Spleen (tissue), 11 donors: Measurements from ENCODE around the gene CDK7. TPM values are rescaled to one million over a fixed set of nuclear protein-coding genes. Genes with fewer than 3 reads are reported as not detected.

Experiments used
- DNase-seq: peaks from one replicate; pipeline ENCODE4 v3.0.0-alpha.2; 2020
- H3K27ac ChIP-seq, 8 donors: fragments of 200-600 bp; sonication (generic) in 7 of 8; 1 replicate in 4 of 8; 2 replicates in 4 of 8; pipeline versions ENCODE4 v1.5.0 to v1.8.0; 2016 to 2021; ENCODE audit warnings: inconsistent platforms in 4 of 8, mild to moderate bottlenecking in 4 of 8, moderate library complexity in 1 of 8
- H3K27me3 ChIP-seq, 7 donors: fragments of 200-600 bp; sonication (generic) in 6 of 7; replicated peaks in 1 of 7; 1 replicate in 4 of 7; 2 replicates in 3 of 7; pipeline versions ENCODE4 v1.5.0 to v1.8.0; 2016 to 2021; ENCODE audit warnings: inconsistent platforms in 3 of 7, mild to moderate bottlenecking in 1 of 7
- H3K36me3 ChIP-seq, 6 donors: fragments of 200-600 bp; sonication (generic) in 5 of 6; 1 replicate in 4 of 6; 2 replicates in 2 of 6; pipeline versions ENCODE4 v1.5.0 to v1.8.0; 2016 to 2021; ENCODE audit warnings: inconsistent platforms in 2 of 6
- H3K4me1 ChIP-seq, 6 donors: fragments of 200-600 bp; sonication (generic) in 5 of 6; 1 replicate in 3 of 6; 2 replicates in 3 of 6; pipeline versions ENCODE4 v1.5.0 to v1.8.0; 2016 to 2021; ENCODE audit warnings: inconsistent platforms in 3 of 6
- H3K4me3 ChIP-seq, 8 donors: fragments of 200-600 bp; sonication (generic) in 7 of 8; 1 replicate in 4 of 8; 2 replicates in 4 of 8; pipeline versions ENCODE4 v1.5.0 to v1.8.0; 2016 to 2021; ENCODE audit warnings: inconsistent platforms in 4 of 8, mild to moderate bottlenecking in 4 of 8, moderate library complexity in 2 of 8
- H3K9me3 ChIP-seq, 8 donors: fragments of 200-600 bp; sonication (generic) in 7 of 8; 1 replicate in 4 of 8; 2 replicates in 4 of 8; pipeline versions ENCODE4 v1.5.0 to v1.8.0; 2016 to 2021; ENCODE audit warnings: inconsistent platforms in 4 of 8
- CTCF ChIP-seq, 11 experiments: fragments of 200-600 bp in 7 of 11; fragments of 450-650 bp in 4 of 11; sonication (generic) in 4 of 11; IDR thresholded peaks in 8 of 11; conservative IDR thresholded peaks in 3 of 11; 1 replicate in 7 of 11; 2 replicates in 4 of 11; pipeline versions ENCODE4 v1.4.0 to v1.8.0; 2016 to 2021; ENCODE audit warnings: antibody characterized with exemption in 11 of 11, inconsistent platforms in 4 of 11, mild to moderate bottlenecking in 1 of 11
- POLR2A ChIP-seq, 3 donors: fragments of 450-650 bp; IDR thresholded peaks; one replicate each; pipeline ENCODE4 v1.5.1; 2017; ENCODE audit warnings: antibody characterized with exemption in 3 of 3, mild to moderate bottlenecking in 1 of 3
- POLR2AphosphoS5 ChIP-seq, 3 donors: sonication (generic); formaldehyde crosslinking; IDR thresholded peaks; one replicate each; pipeline ENCODE4 v1.5.1; 2017; ENCODE audit warnings: antibody characterized with exemption in 3 of 3
- WGBS, 5 donors: extraction: QIAGEN DNeasy Blood & Tissue Kit in 3 of 5; methylation state at CpG; one replicate each; pipeline versions ENCODE4 v1.1.5 to v1.1.7; 2013 to 2018; 5-methylcytosine and 5-hydroxymethylcytosine counted together
- intact Hi-C: fragments of 100-400 bp; cut with DNase I; formaldehyde crosslinking; loops from one replicate; pipeline ENCODE4 v1.15.0; 2023; ENCODE audit warnings: low total_unique reads
- polyA plus RNA-seq, 3 donors: library from polyadenylated mRNA; stranded (reverse); fragments of 200-250 nt; gene quantifications; one replicate each; pipeline ENCODE4 v1.2.1, GENCODE V29; 2013
- total RNA-seq, 7 donors: library from RNA; depleted of rRNA in 3 of 7; stranded (reverse); fragments of >200 nt in 3 of 7; fragmentation: NEBNext Ultra II Directional in 4 of 7; extraction: Animal tissue kit (Norgen Biotek cat#: 25700) in 4 of 7; gene quantifications; one replicate each; pipeline versions ENCODE4 v1.1.0 to v1.2.1, GENCODE V29; 2016 to 2021
- donor health status: healthy with polysubstance abuse.
- donor health status: DM: no; HTN: no; CAD: no; lungs with moderate emphysema.
- donor health status: DM: no; HTN: no; CAD: no.
- donor health status: Bipolar disorder and iron deficiency.
- donor health status: healthy.
- donor health status: DM: no; HTN: no; CAD: no.
- donor health status: DM: yes; HTN: yes; CAD: no.

The CDK7 gene
- total and polyA plus RNA-seq, 10 donors: 12.9 to 21.9 (median 17.9) TPM

- Histone ChIP-seq H3K4me1 (peaks cover 0 to 14% (median 0%) of the 10 kb centered on the region in 6 donors), H3K36me3 (peaks cover 0 to 98% (median 56%) of the 10 kb centered on the region in 6 donors), H3K4me3 (no peak overlapping the region), H3K27ac (no peak overlapping the region), H3K27me3 (no peaks in the 10 kb centered on the region), H3K9me3 (no peaks in the 10 kb centered on the region)
- 73 to 87% (median 83%) methylated on average over 4 of the region's 4 CpGs for WGBS, 5 donors
- DNase-seq: no peak
- TF ChIP-seq POLR2A (IDR thresholded peaks at IDR 0.05) (no peak), CTCF (IDR thresholded peaks at IDR 0.05 in 8 of 11, conservative IDR thresholded peaks at IDR 0.05 in 3 of 11) (no peak), POLR2AphosphoS5 (IDR thresholded peaks at IDR 0.05) (no peak)
- intact Hi-C loops: no loop called here
Measured at GRCh38 chr5:69271376-69271775, 36.7 kb downstream of the CDK7 start.

- no peaks in the 10 kb centered on the region for H3K9me3 ChIP-seq
- no peak for TF ChIP-seq POLR2AphosphoS5 (IDR thresholded peaks at IDR 0.05)
- no peak for TF ChIP-seq POLR2A (IDR thresholded peaks at IDR 0.05)
- TF ChIP-seq CTCF (IDR thresholded peaks at IDR 0.05 in 8 of 11, conservative IDR thresholded peaks at IDR 0.05 in 3 of 11): no peak
- H3K4me3 ChIP-seq: no peak overlapping the region
- no peak for DNase-seq
- 94 to 99% (median 98%) methylated on average over 7 of the region's 7 CpGs for WGBS, 5 donors
- H3K27me3 ChIP-seq: no peaks in the 10 kb centered on the region
- H3K4me1 ChIP-seq: peaks cover 0 to 10% (median 0%) of the 10 kb centered on the region in 6 donors
- H3K27ac ChIP-seq: no peak overlapping the region
- H3K36me3 ChIP-seq: peaks cover 0 to 100% (median 58%) of the 10 kb centered on the region in 6 donors
- intact Hi-C loops: no loop called here
Measured at GRCh38 chr5:69275563-69275962, 40.9 kb downstream of the CDK7 start.

- DNase-seq: no peak
- TF ChIP-seq POLR2A (IDR thresholded peaks at IDR 0.05): no peak
- TF ChIP-seq CTCF (IDR thresholded peaks at IDR 0.05 in 8 of 11, conservative IDR thresholded peaks at IDR 0.05 in 3 of 11): no peak
- TF ChIP-seq POLR2AphosphoS5 (IDR thresholded peaks at IDR 0.05): no peak
- Histone ChIP-seq H3K27me3 (no peaks in the 10 kb centered on the region), H3K4me3 (no peak overlapping the region), H3K36me3 (peaks cover 0 to 100% (median 61%) of the 10 kb centered on the region in 6 donors), H3K4me1 (peaks cover 0 to 6% (median 0%) of the 10 kb centered on the region in 6 donors), H3K27ac (no peak overlapping the region), H3K9me3 (no peaks in the 10 kb centered on the region)
- intact Hi-C loops: no loop called here
- 77 to 90% (median 84%) methylated on average over 5 of the region's 5 CpGs for WGBS, 5 donors
Measured at GRCh38 chr5:69276422-69277174, 41.9 kb downstream of the CDK7 start.

- 91 to 96% (median 94%) methylated on average over 5 of the region's 5 CpGs for WGBS, 5 donors
- peaks cover 0 to 100% (median 66%) of the 10 kb centered on the region in 6 donors for H3K36me3 ChIP-seq
- no peaks in the 10 kb centered on the region for H3K27me3 ChIP-seq
- no peak overlapping the region for H3K27ac ChIP-seq
- TF ChIP-seq POLR2A (IDR thresholded peaks at IDR 0.05) (no peak), CTCF (IDR thresholded peaks at IDR 0.05 in 8 of 11, conservative IDR thresholded peaks at IDR 0.05 in 3 of 11) (no peak), POLR2AphosphoS5 (IDR thresholded peaks at IDR 0.05) (no peak)
- no peaks in the 10 kb centered on the region for H3K9me3 ChIP-seq
- DNase-seq: no peak
- no peak overlapping the region for H3K4me3 ChIP-seq
- no peaks in the 10 kb centered on the region for H3K4me1 ChIP-seq
- intact Hi-C loops: no loop called here
Measured at GRCh38 chr5:69279517-69279916, 44.8 kb downstream of the CDK7 start.
